ENCODE data around the gene TPSB2.

TPSB2 gene

DNA sequence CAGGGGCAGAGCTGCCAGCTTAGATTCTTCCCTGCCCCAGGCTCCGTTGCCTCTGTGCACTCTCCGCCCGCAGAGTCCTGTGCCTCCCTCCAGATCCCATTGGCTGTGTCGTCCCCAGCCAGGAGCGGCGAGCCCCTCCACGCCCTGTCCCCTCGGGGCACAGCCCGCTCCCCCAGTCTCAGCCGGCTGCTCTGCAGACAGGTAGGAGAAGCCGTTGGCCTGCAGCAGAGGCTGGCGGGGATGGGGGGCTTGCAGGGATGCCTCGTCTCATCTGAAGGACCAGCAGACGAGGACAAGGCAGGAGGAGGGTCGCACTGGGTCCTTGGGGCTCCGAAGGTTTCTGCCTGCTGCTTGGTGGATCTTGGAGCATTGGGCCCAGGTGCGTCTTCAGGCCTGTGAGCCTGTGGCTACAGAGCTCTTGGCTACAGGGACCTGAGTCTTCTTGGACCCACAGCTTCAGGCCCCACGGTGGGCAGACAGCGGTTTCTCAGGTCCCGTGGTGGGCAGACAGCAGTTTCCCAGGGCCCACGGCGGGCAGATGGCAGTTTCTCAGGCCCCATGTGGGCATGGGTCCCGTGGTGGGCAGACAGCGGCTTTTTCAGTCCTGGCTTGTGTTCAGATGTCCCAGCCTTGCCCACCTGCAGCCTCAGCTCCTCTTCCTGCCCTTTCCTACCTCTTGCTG is 10.9 kb downstream of the TPSB2 start:
- no peak for DNase-seq (ENCODE audit: low read depth)

GRCh38 chr16:1218061-1218929 is 11.7 kb downstream of the TPSB2 start:
- DNase-seq (ENCODE audit: low read depth), result no peak

- no peak for DNase-seq (ENCODE audit: low read depth)
Measured at GRCh38 chr16:1217526-1217925, 12.5 kb downstream of the TPSB2 start.

- DNase-seq (ENCODE audit: low read depth), result no peak
Measured at GRCh38 chr16:1216681-1217400, 13.1 kb downstream of the TPSB2 start.

DNA sequence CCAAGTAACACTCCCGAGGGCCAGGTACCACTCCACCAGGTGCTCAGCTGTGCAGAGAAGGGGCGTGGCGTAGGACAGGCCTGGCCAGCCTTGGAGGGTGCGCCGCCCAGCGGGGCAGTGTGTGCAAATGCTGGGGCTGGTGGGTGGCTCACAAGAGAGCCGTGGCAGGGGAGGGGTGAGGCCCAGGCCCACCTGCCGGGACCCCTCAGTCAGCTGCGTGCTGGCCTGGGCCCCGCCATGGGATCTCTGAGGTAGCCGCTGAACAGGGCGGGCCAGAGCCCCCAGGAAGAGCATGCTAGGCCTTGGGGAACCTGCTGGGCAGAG is 13.7 kb downstream of the TPSB2 start:
- no peak for DNase-seq (ENCODE audit: low read depth)

GRCh38 chr16:1215574-1216295 is 14.2 kb downstream of the TPSB2 start:
- DNase-seq (ENCODE audit: low read depth), result no peak

DNA sequence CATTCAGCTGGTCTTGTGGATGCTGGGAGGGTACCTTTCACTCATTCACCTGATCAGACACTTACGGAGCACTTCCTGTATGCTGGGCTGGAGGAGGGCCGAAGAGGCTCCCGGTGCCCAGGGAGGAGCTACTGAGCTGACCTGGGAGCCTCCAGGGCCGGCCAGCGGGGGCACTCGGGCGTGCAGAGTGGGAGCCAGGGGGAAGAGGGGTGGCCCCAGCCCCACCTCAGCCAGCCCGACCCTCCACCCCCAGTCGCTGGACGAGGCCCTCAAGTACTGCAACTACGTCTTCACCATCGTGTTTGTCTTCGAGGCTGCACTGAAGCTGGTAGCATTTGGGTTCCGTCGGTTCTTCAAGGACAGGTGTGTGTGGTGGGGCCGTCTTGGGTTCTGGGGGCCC is 15.3 kb downstream of the TPSB2 start:
- DNase-seq (ENCODE audit: low read depth), result no peak

DNA sequence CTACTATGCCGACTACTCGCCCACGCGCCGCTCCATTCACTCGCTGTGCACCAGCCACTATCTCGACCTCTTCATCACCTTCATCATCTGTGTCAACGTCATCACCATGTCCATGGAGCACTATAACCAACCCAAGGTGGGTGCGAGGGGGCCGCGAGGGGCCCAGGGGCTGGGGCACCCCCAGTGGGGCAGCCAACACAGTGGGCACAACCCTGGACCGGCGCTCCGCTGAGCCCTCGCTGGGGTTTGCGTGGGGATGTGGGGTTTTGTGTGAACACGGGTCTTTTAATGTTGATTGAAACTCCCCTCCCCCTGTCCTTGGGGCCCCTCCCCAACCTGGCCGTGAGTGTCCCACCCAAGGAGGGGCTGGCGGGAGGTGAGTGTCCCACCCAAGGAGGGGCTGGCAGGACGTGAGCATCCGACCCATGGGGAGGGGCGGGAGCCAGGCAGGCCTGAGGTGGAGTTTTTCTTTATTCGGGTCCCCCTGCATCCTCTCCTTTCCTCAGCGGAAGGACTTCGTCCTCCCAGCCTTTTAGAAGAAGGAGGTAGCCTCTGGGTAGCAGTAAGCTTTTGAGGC is 16.1 kb downstream of the TPSB2 start:
- no peak for DNase-seq (ENCODE audit: low read depth)

DNA sequence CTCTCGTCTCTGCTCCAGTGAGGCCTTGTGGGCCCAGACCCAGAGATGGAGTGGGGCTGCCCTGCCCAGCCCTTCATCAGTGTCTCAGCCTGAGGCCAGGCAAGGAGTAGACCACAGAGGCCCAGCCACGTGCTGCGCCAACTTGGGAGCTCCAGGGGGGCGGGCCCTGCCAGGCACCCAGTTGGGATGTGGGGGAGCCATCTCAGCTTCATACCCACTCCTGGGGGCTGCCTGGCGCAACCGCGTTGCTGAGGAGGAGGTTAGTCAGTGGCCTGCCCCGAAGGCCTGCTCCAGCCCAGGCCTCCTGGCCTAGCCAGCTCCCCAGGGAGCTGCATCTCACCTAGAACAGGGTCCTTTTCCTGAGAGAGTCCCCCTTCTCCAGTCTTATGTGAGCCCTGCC is 16.8 kb downstream of the TPSB2 start:
- DNase-seq (ENCODE audit: low read depth), result no peak

- no peak for DNase-seq (ENCODE audit: low read depth)
Measured at GRCh38 chr16:1212616-1213194, 17.3 kb downstream of the TPSB2 start.

GRCh38 chr16:1211451-1212268 is 18.3 kb downstream of the TPSB2 start:
- no peak for DNase-seq (ENCODE audit: low read depth)

- DNase-seq (ENCODE audit: low read depth), result no peak
Measured at GRCh38 chr16:1210461-1210860, 19.5 kb downstream of the TPSB2 start.

DNA sequence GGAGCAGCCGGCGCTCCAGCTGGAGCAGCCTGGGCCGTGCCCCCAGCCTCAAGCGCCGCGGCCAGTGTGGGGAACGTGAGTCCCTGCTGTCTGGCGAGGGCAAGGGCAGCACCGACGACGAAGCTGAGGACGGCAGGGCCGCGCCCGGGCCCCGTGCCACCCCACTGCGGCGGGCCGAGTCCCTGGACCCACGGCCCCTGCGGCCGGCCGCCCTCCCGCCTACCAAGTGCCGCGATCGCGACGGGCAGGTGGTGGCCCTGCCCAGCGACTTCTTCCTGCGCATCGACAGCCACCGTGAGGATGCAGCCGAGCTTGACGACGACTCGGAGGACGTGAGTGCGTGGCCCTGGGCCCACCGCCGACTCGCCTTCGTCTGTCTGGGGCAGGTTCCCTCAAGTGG is 20.9 kb downstream of the TPSB2 start:
- no peak for DNase-seq (ENCODE audit: low read depth)

- no peak for DNase-seq (ENCODE audit: low read depth)
Measured at GRCh38 chr16:1208239-1208830, 21.6 kb downstream of the TPSB2 start.

DNA sequence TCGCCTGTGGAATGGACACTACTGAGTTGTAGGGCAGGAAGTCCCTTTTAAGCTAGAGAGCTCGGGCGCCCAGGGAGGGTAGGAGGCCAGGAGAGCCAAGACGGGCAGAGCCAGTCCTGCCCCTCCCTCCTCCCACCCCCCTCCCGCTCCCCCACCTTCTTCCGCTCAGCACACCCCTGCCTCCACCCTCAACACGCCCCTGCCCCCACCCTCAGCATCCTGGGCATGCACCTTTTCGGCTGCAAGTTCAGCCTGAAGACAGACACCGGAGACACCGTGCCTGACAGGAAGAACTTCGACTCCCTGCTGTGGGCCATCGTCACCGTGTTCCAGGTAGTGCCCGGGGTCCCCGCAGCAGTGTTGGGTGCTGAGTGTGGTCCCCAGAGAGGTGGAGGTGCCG is 23.2 kb downstream of the TPSB2 start:
- DNase-seq (ENCODE audit: low read depth), result no peak

DNA sequence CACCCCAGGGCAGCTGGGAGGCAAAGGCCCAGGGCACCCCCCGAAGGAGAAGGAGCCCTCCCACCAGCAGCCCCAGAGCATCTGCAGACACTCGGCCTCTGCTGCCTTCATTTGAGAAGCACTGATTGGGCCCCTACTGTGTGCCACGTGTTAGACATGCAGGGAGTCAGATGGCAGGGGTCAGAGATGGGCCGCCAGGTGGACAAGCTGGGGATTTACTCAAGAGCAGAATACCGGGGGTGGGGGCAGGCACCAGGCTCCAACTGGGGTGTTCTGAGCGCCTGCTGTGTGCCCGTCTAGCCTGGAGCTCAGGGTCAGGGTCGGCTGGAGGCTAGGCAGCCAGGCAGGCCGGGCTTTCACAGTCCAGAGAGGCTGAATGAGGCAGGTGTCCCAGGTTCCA is 23.7 kb downstream of the TPSB2 start:
- DNase-seq (ENCODE audit: low read depth), result no peak

GRCh38 chr16:1204933-1205332 is 25.1 kb downstream of the TPSB2 start:
- DNase-seq (ENCODE audit: low read depth), result no peak

GRCh38 chr16:1202274-1202673 is 27.7 kb downstream of the TPSB2 start:
- no peak for DNase-seq (ENCODE audit: low read depth)

DNA sequence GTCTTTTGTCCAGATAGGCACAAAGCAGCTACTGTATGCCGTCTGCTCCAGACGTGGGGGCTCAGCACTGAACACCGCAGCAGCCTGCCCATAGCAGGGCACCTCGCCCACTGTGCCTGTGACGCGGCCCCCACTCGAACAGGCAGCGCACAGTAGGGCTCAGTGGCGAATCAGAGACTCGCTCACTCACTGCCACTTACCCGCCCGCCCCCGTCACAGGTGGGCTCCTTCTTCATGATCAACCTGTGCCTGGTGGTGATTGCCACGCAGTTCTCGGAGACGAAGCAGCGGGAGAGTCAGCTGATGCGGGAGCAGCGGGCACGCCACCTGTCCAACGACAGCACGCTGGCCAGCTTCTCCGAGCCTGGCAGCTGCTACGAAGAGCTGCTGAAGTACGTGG is 28.5 kb downstream of the TPSB2 start:
- no peak for DNase-seq (ENCODE audit: low read depth)

DNA sequence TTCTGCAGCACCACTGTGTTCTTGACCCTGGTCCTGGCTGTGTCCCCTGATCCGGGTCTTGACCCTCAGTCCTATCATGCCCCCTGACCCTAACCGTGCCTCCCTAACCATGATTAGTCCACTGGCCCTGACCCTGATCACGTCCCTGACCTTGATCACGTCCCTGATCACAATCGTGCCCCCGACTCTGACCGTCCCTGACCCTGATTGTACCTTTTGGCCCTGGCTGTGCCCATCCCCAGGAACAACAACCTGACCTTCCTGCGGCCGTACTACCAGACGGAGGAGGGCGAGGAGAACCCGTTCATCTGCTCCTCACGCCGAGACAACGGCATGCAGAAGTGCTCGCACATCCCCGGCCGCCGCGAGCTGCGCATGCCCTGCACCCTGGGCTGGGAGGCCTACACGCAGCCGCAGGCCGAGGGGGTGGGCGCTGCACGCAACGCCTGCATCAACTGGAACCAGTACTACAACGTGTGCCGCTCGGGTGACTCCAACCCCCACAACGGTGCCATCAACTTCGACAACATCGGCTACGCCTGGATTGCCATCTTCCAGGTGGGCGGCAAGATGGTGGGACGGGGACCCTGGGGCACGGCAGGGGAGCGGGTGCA is 29.9 kb downstream of the TPSB2 start:
- DNase-seq (ENCODE audit: low read depth), result no peak

All from T-helper 22 cell (primary cell).